Loucy (cell line): ENCODE data around the gene CPD.

Source experiments
- EZH2phosphoT487 ChIP-seq: fragments of 200-600 bp; IDR thresholded peaks from 2 replicates; pipeline ENCODE4 v1.6.1; 2018; ENCODE audit warnings: antibody characterized with exemption, mild to moderate bottlenecking, moderate library complexity, borderline replicate concordance
- TF ChIP-seq, protein P1 (sequence below): fragments of 200-600 bp; sonication (generic); conservative IDR thresholded peaks from 2 replicates; pipeline ENCODE4 v1.5.1; 2014; ENCODE audit warnings: mild to moderate bottlenecking, antibody characterized with exemption, low read length

DNA sequence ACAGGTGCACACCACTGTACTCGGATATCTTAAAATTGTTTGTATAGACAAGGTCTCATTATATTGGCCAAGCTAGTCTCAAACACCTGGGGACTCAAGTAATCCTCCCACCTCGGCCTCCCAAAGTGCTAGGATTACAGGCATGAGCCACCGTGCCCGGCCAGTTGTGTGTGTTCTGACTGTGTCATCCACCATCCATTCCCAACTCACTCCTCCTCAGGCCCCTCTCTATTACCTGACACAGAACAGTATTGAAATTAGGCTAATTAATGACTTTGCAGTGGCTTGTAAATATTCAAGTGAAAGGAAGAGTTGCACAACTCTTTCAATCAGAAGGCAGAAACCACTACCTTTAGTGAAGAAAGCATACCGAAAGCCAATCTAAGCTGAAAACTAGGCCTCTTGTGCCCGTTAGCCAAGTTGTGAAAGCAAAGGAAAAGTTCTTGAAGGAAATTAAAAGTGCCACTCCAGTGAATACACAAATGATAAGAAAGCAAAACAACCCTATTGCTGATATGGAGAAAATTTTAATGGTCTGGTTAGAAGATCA lies 127.2 kb downstream of the CPD start:
- TF ChIP-seq, protein P1, sequence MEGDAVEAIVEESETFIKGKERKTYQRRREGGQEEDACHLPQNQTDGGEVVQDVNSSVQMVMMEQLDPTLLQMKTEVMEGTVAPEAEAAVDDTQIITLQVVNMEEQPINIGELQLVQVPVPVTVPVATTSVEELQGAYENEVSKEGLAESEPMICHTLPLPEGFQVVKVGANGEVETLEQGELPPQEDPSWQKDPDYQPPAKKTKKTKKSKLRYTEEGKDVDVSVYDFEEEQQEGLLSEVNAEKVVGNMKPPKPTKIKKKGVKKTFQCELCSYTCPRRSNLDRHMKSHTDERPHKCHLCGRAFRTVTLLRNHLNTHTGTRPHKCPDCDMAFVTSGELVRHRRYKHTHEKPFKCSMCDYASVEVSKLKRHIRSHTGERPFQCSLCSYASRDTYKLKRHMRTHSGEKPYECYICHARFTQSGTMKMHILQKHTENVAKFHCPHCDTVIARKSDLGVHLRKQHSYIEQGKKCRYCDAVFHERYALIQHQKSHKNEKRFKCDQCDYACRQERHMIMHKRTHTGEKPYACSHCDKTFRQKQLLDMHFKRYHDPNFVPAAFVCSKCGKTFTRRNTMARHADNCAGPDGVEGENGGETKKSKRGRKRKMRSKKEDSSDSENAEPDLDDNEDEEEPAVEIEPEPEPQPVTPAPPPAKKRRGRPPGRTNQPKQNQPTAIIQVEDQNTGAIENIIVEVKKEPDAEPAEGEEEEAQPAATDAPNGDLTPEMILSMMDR = no peak
- TF ChIP-seq EZH2phosphoT487 = no peak
